ENCODE data around the gene HECW1. TPM values are rescaled to one million over a fixed set of nuclear protein-coding genes. Genes with fewer than 3 reads are reported as not detected.

HECW1 gene
- total RNA-seq, 1 experiment from 2014 or later = 2.7 TPM

DNA sequence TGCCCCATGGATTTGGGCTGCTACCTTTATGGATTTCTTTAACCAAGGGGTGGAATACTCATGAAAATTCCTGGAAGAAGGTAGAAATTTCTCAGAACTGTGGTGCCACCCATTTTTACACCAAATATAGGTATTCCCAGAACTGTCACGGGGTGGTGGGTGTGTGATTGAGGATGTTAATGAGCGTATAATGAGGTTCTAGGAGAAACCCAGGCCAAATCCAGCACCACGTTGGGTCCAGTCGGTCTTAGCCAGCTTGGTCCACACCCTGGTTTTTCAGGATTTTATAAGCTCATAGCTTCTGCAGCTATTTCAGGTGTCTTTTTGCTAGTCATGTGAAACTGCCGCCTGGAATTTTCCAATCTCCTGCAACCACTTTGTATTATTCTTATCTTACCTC, 83.3 kb downstream of the HECW1 start:
- no peak overlapping the region for H3K27ac ChIP-seq
- TF ChIP-seq EZH2 (IDR thresholded peaks at IDR 0.05; ENCODE audit: low read depth) = no peak
- TF ChIP-seq, protein P1, sequence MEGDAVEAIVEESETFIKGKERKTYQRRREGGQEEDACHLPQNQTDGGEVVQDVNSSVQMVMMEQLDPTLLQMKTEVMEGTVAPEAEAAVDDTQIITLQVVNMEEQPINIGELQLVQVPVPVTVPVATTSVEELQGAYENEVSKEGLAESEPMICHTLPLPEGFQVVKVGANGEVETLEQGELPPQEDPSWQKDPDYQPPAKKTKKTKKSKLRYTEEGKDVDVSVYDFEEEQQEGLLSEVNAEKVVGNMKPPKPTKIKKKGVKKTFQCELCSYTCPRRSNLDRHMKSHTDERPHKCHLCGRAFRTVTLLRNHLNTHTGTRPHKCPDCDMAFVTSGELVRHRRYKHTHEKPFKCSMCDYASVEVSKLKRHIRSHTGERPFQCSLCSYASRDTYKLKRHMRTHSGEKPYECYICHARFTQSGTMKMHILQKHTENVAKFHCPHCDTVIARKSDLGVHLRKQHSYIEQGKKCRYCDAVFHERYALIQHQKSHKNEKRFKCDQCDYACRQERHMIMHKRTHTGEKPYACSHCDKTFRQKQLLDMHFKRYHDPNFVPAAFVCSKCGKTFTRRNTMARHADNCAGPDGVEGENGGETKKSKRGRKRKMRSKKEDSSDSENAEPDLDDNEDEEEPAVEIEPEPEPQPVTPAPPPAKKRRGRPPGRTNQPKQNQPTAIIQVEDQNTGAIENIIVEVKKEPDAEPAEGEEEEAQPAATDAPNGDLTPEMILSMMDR (conservative IDR thresholded peaks at IDR 0.05) = no peak
- H3K4me2 ChIP-seq = no peak overlapping the region
- H2AFZ ChIP-seq = no peak overlapping the region
- H3K79me2 ChIP-seq (ENCODE audit: low read depth) = no peaks in the 10 kb centered on the region
- H3K36me3 ChIP-seq (ENCODE audit: low read depth) = no peaks in the 10 kb centered on the region
- no peaks in the 10 kb centered on the region for H3F3A ChIP-seq (ENCODE audit: insufficient read depth, low read depth)
- no peak for DNase-seq
- POLR2A ChIA-PET (ENCODE audit: unreplicated experiment) = no interaction called here
- no peaks in the 10 kb centered on the region for H3K9me3 ChIP-seq (ENCODE audit: insufficient read depth, low read depth)
- CTCF ChIA-PET = no interaction called here
- no peaks in the 10 kb centered on the region for H4K20me1 ChIP-seq (ENCODE audit: insufficient read depth)
- H3K9me2 ChIP-seq (ENCODE audit: insufficient read depth) = no peaks in the 10 kb centered on the region
- BruUV-seq (replicated peaks) = no TSS peak
- intact Hi-C loops (cut with micrococcal nuclease; ENCODE audit: unreplicated experiment) = no loop called here
- H3K27me3 ChIP-seq (ENCODE audit: insufficient read depth, low read depth) = peaks cover 87% of the 10 kb centered on the region
- no peaks in the 10 kb centered on the region for H3K4me1 ChIP-seq (replicated peaks; ENCODE audit: insufficient read depth)
- H3K4me3 ChIP-seq = no peak overlapping the region

DNA sequence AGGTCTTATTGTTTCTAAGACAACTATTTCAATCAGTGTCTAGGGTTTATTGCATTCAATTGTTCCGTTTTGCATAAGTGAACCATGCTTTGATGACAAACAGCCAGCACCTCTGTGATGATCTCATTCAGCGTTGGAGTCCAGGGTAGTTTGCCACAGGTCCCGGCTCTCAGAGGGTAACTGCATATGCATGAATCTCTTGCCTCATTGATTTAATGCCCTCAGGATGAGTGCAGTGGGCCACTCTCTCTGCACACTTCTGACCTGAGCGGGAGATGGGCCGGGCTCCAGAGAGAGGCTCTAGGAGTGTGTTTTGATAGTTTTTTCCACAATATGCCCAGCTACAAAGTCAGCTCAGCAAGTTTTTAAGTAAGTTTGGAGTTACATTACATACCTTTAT, 83.9 kb downstream of the HECW1 start:
- Histone ChIP-seq H3K4me1 (replicated peaks; ENCODE audit: insufficient read depth) (no peaks in the 10 kb centered on the region), H4K20me1 (ENCODE audit: insufficient read depth) (no peaks in the 10 kb centered on the region), H2AFZ (no peak overlapping the region), H3F3A (ENCODE audit: insufficient read depth, low read depth) (no peaks in the 10 kb centered on the region), H3K4me2 (no peak overlapping the region), H3K27me3 (ENCODE audit: insufficient read depth, low read depth) (peaks cover 89% of the 10 kb centered on the region), H3K9me3 (ENCODE audit: insufficient read depth, low read depth) (no peaks in the 10 kb centered on the region), H3K27ac (no peak overlapping the region), H3K9me2 (ENCODE audit: insufficient read depth) (no peaks in the 10 kb centered on the region), H3K36me3 (ENCODE audit: low read depth) (no peaks in the 10 kb centered on the region), H3K4me3 (no peak overlapping the region), H3K79me2 (ENCODE audit: low read depth) (no peaks in the 10 kb centered on the region)
- BruUV-seq (replicated peaks) = no TSS peak
- CTCF ChIA-PET = no interaction called here
- TF ChIP-seq, protein P1 (conservative IDR thresholded peaks at IDR 0.05) = no peak
- TF ChIP-seq EZH2 (IDR thresholded peaks at IDR 0.05; ENCODE audit: low read depth) = no peak
- intact Hi-C loops (cut with micrococcal nuclease; ENCODE audit: unreplicated experiment) = no loop called here
- POLR2A ChIA-PET (ENCODE audit: unreplicated experiment) = no interaction called here
- DNase-seq = no peak

GRCh38 chr7:43198016-43198415, 85.6 kb downstream of the HECW1 start:
- Histone ChIP-seq H4K20me1 (ENCODE audit: insufficient read depth) (no peaks in the 10 kb centered on the region), H2AFZ (no peak overlapping the region), H3K9me2 (ENCODE audit: insufficient read depth) (no peaks in the 10 kb centered on the region), H3F3A (ENCODE audit: insufficient read depth, low read depth) (no peaks in the 10 kb centered on the region), H3K79me2 (ENCODE audit: low read depth) (no peaks in the 10 kb centered on the region), H3K4me2 (no peak overlapping the region), H3K36me3 (ENCODE audit: low read depth) (no peaks in the 10 kb centered on the region), H3K4me1 (replicated peaks; ENCODE audit: insufficient read depth) (no peaks in the 10 kb centered on the region), H3K9me3 (ENCODE audit: insufficient read depth, low read depth) (no peaks in the 10 kb centered on the region), H3K27me3 (ENCODE audit: insufficient read depth, low read depth) (peaks cover 87% of the 10 kb centered on the region), H3K27ac (no peak overlapping the region), H3K4me3 (no peak overlapping the region)
- BruUV-seq (replicated peaks) = no TSS peak
- intact Hi-C loops (cut with micrococcal nuclease; ENCODE audit: unreplicated experiment) = no loop called here
- ChIA-PET CTCF (no interaction called here), POLR2A (ENCODE audit: unreplicated experiment) (no interaction called here)
- TF ChIP-seq EZH2 (IDR thresholded peaks at IDR 0.05; ENCODE audit: low read depth) = no peak
- TF ChIP-seq, protein P1 (conservative IDR thresholded peaks at IDR 0.05) = no peak
- DNase-seq = no peak

Data from PC-9 (cell line).